HG03045 (cell line): Measurements from ENCODE around the gene ZC3H7B.
"Not testable (repeated sequence)": the region's sequence is repeated elsewhere in the genome, so short reads cannot be mapped to it uniquely, and the experiment has no call there.

Experiments
- ATAC-seq: cut with Tn5 transposase; IDR thresholded peaks from one replicate; pipeline ENCODE4 v1.9.1; 2021; ENCODE audit warnings: mild to moderate bottlenecking, moderate library complexity; ENCODE audit not compliant: unreplicated experiment

Gene ZC3H7B

GRCh38 chr22:41285441-41285819 is 15.9 kb upstream of the ZC3H7B start:
- ATAC-seq: peak; percentile 22

DNA sequence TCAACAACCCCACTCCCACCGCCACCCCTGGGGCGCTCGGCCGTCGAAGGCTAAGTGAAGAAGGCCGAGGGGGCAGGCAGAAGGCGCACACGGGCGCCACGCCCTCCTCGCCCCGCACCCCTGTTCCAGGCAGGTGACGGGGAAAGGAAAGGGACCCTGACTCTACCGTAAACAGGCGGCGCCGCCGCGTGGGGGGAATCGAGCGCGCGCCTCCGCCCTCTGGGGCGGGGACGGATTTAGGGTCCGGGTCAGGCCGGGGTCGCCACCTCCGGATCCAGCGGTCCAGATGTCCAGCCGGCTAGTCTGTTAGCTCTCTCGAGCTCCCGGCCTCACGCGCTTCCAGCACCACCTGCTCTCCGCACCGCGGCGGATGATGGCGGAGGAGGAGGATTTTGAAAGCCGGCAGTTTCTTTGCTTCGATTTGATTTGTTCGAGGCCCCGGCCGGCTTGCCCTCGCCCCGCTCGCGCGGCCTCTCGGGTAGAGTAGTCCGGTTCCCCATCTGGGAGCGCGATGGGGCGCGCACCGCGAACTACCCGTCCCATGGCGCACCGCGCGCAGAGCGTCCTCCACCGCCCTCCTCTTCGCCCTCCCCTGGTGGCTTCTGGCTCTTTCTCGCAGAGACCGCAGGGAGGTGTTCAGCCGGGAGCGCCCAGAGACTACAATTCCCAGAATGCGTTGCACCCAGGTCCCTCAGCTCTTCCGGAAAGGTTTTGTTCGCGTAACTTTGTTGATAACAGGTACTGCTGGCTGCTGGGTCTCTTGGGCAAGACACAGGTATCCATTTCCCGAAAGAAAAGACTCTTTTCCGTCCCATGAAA is 15.3 kb upstream of the ZC3H7B start, which contains the start of gene RANGAP1:
RANGAP1 (minus strand) TSS at position 368 of the 819 bp plus-strand sequence. CDS start 5,143 bp downstream, outside the sequence.
- peak; percentile 89 for ATAC-seq

DNA sequence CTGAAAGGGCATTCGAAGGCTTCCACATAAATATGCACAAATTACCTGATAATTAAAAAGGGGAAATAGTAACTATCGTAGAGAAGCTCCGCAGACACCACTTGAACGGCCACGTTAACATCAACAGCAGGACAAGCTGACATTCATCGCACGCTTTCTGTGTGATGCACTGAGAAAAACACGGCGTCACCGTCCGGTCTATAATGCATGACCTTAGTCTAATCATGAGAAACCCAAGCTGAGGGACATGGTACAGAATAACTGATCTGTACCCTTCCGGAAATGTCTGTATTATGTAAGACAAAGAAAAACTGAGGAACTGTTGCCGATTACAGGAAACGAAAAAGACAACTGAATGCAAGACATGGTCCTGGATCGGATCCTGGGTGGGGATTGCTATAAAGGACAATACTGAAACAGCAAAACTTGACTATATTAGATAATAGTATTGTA is 14.7 kb upstream of the ZC3H7B start:
- peak; percentile 1 for ATAC-seq

- no peak for ATAC-seq
These were observed 12.9 kb upstream of the ZC3H7B start for GRCh38 chr22:41288245-41288946.

GRCh38 chr22:41289671-41290070 is 11.7 kb upstream of the ZC3H7B start:
- ATAC-seq: no peak

- no peak for ATAC-seq
These were observed 10.8 kb upstream of the ZC3H7B start for GRCh38 chr22:41290262-41291221.

DNA sequence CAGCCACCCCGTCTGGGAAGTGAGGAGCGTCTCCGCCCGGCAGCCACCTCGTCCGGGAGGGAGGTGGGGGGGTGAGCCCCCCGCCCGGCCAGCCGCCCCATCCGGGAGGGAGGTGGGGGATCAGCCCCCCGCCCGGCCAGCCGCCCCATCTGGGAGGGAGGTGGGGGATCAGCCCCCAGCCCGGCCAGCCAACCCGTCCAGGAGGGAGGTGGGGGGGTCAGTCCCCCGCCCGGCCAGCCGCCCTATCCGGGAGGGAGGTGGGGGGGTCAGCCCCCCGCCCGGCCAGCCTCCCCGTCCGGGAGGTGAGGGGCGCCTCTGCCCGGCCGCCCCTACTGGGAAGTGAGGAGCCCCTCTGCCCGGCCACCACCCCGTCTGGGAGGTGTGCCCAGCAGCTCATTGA is 6.5 kb upstream of the ZC3H7B start:
- not testable (repeated sequence) for ATAC-seq

DNA sequence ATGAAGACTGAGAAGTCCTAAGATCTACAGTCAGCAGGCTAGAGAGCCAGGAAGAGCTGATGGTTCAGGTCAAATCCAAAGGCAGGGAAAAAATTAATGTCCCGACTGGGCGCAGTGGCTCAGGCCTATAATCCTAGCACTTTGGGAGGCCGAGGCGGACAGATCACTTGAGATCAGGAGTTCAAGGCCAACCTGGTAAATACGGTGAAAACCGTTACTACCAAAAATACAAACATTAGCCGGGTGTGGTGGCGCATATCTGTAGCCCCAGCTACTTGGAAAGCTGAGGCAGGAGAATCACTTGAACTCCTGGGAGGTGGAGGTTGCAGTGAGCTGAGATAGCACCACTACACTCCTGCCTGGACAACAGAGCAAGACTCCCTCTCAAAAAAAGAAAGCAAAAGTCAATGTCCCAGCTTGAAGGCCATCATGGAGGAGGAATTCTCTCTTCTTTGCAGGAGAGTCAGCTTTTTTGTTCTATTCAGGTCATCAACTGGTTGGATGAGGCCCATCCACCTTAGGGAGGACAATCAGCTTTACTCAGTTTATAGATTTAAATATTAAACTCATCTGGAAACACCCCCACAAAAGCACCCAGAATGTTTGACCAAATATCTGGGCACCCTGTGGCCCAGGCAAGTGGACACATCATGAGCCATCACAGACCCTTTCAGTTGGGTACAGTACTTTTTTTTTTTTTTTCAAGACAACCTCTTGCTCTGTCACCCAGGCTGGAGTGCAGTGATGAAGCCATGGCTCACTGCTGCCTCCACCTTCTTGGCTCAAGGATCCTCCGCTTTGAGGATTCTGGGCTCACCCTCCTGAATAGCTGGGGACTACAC is 4.3 kb upstream of the ZC3H7B start:
- ATAC-seq: no peak

DNA sequence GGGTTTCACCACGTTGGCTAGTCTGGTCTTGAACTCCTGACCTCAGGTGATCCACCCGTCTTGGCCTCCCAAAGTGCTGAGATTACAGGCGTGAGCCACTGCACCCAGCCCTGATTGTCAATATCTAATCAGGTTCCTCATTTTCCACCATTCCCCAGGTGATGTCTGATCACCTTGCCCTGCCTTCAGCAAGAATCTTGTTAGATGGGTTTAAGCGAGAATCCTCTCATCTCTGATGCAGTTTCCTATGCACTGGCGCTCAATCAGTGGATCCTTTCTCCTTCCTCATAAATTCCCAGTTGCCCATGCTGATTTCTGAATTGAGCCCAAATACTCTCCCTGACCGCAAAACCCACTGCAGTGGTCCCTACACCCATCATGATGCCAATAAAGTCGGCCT is 664 bp upstream of the ZC3H7B start:
- no peak for ATAC-seq

DNA sequence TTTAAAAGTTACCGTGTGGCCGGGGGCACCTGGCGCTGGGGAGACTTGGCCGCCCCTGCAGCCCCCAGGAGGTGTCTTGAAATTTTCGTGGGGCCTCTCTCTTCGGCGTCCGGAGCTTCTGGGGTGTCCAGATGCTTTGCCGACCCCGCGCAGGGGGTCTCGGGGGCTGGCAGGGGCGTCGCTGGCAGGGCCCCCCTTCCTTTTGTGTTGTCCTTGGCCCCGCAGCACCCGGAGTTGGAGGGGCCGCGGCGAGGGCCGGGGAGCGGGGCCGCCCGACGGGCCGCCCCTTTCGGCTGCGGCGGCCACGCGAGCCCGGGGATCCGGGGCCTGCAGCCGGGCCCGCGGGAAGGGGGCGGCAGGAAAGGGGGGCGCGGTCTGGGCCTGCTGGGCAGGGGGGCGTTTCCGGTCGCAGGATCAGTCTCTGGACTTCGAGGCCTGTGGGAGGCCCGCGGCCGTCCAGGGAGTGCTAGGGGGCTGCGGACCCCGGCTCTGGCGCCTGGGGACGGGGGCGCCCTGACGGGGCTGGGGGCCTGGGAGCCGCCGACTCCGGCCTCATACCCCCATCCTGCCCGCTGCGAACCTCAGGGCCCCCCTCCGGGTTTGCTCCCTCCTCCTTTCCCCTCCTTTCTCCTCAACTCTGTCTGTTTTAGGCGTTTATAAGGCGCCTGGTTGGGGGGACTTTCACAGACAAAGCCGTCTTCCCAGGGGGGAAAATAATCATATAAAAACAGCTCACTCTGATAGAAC is 869 bp downstream of the ZC3H7B start:
- ATAC-seq: no peak

- ATAC-seq: no peak
These were observed 1.5 kb downstream of the ZC3H7B start for GRCh38 chr22:41302811-41303210.

GRCh38 chr22:41305646-41306045 is 4.3 kb downstream of the ZC3H7B start:
- no peak for ATAC-seq

- no peak for ATAC-seq
These were observed 6.7 kb downstream of the ZC3H7B start for GRCh38 chr22:41308054-41308453.

GRCh38 chr22:41308544-41308947 is 7.2 kb downstream of the ZC3H7B start:
- no peak for ATAC-seq

- no peak for ATAC-seq
These were observed 9.0 kb downstream of the ZC3H7B start for GRCh38 chr22:41310336-41310735.

GRCh38 chr22:41311487-41311886 is 10.2 kb downstream of the ZC3H7B start:
- no peak for ATAC-seq

- ATAC-seq: no peak
These were observed 13.5 kb downstream of the ZC3H7B start for GRCh38 chr22:41314821-41315220.

DNA sequence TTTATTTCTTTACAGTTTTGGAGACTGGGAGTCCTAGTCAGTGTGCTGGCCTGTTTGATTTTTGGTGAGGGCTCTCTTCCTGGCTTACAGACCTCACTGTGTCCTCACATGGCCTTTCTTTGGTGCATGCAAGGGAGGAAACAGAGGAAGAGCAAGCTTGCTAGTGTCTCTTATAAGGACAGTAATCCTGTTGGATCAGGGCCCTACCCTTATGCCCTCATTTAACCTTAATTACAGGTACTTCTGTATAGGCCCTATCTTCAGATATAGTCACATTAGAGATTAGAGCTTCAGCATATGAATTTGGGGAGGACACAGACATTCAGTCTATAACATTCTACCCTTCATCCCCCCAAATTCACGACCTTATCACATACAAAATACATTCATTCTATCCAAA is 14.3 kb downstream of the ZC3H7B start:
- ATAC-seq: no peak
